Measurements from ENCODE around the gene TESMIN.

Gene TESMIN, protein sequence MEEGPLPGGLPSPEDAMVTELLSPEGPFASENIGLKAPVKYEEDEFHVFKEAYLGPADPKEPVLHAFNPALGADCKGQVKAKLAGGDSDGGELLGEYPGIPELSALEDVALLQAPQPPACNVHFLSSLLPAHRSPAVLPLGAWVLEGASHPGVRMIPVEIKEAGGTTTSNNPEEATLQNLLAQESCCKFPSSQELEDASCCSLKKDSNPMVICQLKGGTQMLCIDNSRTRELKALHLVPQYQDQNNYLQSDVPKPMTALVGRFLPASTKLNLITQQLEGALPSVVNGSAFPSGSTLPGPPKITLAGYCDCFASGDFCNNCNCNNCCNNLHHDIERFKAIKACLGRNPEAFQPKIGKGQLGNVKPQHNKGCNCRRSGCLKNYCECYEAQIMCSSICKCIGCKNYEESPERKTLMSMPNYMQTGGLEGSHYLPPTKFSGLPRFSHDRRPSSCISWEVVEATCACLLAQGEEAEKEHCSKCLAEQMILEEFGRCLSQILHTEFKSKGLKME

DNA sequence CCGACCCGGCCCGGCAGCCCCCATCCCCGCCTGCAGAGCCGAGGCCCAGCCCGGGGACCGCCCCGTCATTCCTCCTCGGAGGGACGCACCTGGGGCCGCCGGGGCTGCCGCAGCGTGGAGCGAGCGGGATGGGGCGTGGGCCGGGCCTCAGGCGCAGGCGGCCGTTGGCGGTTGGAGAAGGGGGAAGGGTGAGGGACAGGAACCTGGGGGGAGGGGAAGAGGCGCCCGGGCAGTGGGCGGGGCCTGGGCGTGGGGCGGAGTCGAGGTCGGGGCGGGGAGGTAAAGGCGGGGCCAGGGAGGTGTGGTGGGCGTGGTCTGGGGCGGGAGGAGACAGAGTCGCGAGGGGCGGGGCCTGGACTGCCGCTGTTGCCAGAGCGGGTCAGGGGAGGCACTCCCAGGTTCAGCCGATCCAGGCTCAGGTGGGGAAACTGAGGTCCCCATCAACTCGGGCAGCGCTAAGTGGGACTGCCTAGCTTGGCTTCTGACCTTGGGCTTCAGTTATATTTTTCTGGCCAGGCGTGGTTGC is at the start of gene TESMIN:
Gene TESMIN (minus strand): TSS at position 190 of the 526 bp plus-strand sequence. CDS start 860 bp downstream, outside the sequence.
- DNase-seq = peak; percentile 74 to 92 (median 90)

DNA sequence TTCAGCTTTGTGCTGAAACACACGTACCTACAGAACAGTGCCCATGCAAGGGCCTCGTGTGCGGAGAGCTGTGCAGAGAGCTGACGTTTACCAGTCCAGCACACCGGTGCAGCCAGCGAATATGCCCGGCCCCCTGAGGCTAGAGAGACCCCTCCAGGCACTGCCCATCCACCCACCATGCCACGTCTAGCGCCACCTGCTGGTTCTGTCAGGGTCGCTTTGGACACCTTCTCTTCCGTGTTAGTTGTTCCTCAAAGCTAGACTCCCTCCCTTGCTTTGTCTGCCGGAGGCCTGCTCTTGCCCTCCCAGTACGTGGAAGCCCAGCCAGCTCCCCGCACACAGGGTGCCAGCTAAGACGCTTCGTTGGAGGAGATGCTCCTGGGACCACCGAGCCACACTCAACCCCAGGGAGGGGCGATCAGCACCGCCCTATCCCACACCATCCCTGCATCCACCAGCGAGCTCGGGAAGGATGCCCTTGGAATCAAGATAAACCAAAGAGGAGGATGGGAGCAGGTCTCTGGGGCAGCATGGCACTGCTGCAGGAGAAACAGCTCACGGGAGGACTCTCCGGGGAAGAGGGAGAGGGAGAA is 47.0 kb upstream of the TESMIN start:
- peak in 2 of 4 experiments; percentile 9 to 30 for DNase-seq

DNA sequence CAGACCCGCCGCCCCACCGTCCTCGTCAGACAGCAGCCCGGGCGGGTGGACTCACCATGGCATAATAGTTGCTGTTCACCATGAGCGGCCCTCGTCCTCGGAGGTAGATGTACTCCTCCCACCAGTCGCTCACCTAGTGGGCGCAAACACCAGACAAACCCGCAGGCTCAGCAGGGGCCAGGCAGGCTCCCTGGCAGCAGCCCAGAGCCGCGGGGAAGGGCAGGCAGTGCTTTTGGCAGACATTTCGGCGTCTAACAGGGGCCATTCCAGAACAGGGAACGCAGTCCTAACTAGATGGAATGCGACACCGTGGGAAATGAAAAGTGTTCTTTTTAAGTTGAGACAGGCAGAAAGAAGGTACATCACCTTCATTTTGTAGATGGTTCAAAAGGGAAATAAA is 45.5 kb upstream of the TESMIN start:
- no peak for DNase-seq

DNA sequence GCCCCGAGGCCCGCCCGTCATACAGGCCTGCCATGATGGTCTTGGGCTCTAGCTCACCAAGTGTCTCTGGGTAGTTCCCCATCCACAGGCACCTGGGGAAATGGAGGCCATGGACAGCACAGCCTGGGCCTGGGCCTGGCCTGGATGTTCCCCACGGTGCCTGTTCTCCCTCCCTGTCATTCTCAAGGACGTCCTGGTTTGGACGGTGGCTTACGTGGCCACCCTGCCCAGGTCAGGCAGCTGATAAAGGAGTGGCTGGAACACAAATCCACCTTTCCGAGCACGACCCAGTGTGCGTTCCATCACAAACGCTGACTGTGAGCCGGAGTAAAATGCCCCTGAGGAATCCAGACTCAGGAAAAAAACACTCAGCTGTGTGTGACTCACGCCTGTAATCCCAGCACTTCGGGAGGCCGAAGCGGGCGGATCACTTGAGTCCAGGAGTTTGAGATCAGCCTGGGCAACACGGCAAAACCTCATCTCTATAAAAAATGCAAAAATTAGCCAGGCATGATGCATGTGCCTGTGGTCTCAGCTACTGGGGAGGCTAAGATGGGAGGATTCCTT is 41.2 kb upstream of the TESMIN start:
- DNase-seq = no peak

DNA sequence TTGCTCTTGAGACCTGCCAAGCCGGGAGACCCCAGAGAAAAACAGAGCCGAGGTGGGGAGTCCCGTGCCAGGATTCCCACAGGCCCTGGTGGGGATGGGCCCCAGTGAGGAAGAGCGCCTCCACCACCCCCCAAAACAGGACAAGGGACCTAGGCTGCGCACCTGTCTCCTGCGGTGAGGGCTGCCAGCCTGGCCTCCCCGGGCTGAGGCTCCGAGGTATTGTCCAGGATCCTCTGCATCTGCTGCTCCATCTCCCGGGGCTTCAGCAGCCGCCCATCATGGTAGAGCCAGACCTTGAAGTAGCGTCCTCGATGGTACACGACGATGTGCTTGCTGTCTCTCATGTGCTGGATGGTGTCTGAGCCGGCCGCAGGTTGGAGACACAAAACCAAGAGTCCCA is 33.3 kb upstream of the TESMIN start:
- no peak for DNase-seq

DNA sequence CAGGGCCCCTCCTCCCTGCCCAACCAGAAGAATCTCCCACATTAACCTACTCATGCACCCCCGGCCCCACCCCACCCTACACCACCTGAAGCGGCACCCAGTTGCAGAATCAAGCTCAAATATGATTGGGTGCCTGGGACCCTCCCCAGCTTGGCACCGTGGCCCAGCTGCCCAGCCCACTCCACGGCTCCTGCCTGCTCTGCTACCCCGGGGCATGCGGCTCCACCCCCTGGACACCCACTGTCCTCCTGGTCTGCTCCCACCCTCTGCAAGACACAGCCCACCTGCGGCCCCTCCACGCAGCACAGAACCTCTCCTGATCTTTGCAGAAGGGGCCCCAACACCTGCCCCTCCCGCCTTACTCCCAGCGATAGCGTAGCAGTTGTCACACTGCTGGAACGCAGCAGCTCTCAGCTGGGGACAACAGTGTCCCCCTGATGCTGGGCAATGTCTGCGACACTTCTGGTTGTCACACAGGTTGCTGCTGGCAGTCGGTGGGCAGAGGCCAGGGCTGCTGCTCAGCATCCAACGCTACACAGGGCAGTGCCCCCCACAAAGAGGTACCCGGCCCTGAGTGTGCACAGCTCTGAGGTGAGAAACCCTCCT is 32.0 kb upstream of the TESMIN start:
- DNase-seq = no peak

DNA sequence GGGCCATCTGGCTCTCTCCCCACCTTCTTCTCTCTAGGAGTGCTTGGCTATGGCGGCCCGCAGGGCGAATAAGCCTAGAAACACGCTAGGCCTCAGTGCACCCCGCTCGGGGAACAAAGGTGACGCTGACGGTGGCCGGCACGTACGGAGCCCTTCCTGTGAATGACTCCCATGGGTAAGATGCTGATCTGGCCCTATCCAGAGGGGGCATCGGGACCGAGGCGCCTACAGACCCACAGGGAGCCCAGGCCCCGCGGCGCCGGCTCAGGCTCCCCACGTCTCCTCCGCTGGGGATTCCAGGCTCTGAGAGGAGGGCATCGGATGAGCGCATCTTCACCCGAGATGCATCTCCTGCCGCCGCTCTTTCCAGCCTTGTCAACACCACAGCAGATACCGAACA is 31.4 kb upstream of the TESMIN start:
- no peak for DNase-seq

DNA sequence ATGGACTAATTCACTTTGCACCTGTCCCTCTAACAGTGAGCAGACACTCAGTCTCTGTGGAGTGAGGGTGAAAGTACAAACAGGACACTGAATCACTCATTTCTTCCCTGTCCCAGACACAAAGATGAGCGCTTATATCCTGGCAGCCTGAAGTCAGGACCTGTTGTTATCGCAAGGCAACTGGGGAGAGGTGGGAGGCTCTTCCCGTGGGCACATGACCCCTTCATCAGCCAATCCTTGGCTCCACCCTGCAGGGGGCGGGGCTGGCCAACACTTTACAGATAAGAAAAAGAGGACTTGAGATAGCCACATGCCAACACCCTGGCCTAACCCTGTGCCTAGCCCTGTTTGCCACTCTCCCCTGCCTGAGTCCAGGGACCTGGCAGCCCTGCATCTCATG is 29.5 kb upstream of the TESMIN start:
- no peak for DNase-seq

DNA sequence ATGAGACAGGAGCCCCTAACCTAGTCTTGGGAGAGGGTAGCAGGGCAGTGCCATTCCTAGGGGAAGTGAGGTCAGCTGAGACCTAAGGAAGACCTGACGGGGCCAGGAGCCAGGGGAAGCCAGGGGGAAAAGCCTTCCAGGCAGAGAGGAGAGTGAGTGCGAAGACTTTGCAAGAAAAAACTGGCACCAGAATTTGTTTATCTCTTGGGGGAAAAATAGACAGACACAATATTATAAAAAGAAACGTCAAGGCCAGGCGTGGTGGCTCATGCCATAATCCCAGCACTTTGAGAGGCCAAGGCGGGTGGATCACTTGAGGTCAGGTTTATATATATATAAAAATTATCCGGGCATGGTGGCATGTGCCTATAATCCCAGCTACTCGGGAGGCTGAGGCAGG is 26.9 kb upstream of the TESMIN start:
- no peak for DNase-seq

DNA sequence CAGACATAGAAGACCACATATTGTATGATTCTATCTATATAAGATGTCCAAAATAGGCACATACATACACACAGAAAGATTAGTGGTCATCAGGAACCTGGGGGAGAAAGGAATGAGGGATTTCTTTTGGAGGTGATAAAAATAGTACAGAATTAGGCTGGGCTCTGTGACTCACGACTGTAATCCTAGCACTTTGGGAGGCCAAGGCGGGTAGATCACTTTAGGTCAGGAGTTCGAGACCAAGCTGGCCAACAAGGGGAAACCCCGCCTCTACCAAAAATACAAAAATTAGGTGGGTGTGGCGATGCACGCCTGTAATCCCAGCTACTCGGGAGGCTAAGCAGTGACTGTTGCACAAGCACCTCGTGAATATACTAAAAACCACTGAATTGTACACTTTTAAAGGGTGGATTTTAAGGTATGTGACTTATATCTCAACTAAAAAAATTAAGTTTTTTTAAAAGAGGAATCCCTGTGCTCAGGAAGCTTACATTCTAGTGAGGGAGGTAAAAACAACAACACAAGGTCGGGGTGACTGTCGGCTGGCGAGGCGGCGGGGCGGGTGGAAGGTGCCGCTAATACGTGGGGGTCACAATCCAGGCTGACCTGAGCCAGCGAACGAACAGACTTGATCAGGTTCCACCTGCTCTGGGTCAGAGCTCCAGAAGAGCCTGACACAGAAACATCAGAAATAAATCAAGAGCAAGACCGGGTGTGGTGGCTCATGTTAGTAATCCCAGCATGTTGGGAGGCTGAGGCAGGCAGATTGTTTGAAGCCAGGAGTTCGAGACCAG is 25.3 kb upstream of the TESMIN start:
- DNase-seq = no peak

DNA sequence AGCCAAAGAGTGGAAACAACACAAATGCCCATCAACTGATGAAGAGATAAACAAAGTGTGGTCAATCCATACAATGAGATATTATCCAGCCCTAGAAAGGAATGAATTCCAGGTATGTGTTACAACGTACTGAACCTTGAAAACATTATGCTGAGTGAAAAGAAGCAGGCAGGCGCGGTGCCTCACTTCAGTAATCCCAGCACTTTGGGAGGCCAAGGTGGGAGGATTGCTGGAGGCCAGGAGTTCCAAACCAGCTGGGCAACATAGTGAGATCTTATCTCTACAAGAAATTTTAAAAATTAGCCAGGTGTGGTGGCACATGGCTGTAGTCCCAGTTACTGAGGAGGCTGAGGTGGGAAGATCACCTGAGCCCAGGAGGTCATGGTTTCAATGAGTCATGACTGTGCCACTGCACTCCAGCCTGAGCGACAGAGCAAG is 24.6 kb upstream of the TESMIN start:
- DNase-seq = no peak

DNA sequence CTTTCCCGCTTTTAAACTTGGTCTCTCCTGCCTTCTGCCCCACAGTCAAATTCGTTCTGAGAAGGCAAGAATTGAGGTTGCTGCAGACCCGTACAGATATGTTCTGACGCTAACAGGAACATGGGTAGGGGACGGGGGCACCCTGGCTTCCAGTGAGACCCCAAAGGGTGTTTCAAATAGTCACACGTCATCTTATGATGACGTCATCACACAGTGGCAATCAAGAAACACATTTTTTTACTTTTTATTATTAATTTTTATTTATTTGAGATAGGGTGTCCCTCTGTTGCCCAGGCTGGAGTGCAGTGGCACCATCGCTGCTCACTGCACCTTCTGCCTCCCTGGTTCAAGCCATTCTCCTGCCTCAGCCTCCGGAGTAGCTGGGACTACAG is 22.9 kb upstream of the TESMIN start:
- DNase-seq = no peak

DNA sequence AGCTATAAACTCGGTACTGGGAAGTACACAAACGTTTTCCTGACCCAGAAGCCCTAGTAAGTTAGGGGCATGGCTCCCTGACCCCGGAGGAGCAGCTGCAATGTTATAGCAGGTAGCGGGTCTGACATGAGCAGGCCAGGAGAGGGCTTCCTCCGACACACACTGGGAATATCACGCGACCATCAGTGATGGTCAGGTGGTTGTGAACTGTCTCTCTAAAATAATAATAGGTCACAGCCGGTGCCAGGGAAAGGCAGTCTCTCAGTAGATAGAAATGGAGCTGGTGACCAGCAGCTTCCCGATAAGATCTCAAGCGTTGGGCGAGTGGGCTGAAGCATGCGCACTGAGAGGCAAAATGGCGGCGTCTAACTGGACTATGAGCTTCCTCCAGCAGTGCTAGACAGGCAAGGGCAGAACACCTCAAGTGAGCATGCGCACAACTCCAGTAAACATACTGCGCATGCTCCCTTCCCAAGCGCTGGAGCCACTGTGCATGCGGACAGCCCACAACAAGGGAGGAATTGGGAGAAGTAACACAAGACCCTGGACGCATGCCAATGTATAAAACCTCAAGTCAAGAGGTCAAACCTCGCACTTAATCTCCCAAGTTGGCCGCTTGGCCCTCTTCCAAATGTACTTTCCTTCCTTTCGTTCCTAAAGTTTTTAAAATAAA is 22.3 kb upstream of the TESMIN start:
- DNase-seq = no peak

DNA sequence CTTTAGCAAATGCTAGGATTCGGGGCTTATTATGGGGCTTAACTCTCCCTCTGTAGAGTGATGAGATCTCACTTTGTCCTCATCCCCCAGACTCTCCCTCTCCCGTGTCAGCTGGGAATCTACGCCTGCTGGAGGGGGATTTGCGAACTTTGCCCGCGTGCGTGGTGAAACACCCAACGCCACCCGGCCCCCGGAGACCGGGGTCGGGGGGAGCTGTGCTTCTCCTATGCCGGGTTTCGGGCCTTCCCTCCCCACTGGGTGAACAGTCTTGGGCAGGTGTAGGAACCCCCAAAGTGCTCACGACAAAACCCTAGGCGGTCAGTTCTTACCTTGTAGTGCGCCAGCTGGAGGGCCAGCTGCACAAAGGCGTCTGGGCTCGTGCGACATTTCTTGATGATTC is 21.6 kb upstream of the TESMIN start:
- DNase-seq = no peak

DNA sequence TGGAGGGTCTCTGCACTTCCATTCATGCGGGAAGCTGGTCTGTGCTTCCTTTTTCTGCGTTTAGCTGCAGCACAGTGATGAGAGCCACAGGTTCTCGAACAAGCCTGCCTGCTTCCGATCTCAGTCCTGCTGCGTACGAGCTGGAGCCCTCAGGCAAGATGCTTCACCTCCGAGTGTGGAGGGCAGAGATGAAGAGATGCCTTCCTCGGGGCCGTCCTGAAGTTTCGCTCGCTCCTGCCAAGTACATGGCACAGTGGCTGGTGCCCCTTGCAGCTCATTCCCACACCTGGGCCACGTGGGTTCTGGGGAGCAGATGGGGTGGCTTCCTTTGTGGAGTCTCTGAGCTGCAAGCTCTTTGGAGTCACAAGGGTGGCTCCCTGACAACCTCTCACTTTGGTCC is 19.5 kb upstream of the TESMIN start:
- no peak for DNase-seq

DNA sequence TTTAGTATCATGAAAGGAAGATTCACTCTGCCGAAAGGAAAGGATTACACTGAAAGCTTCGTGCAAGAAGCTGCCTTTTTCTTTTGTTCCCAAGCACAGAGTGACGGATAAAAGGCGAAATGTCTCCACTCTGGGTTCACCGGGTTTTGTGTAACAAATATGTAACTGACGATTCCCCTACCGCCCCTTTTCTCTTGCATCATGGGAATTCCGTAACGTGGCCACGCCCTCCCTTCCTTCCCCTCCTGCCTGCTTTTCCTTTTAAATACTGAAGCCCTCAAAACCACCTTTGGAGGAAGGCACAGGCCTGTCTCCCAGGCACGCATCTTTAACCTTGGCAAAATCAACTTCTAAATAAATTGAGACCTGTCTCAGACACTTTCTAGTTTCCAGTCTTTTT is 16.4 kb upstream of the TESMIN start:
- no peak for DNase-seq

DNA sequence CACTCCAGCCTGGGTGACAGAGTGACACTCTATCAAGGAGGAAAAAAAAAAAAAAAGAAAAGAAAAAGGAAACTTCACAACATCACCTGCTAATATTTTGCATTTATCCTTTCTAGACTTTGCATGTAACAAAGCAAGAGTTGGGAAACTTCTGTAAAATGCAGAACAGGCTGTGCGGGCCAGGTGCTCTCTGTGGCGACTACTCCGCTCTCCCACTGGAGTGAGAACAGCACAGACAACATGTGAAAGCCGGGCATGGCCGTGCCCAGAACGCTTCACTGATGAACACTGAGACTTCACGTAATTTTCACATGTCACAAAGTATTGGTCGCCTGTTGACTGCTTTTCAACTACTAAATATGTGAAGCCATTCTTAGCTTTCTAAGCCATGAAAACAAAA is 15.5 kb upstream of the TESMIN start:
- DNase-seq = no peak

DNA sequence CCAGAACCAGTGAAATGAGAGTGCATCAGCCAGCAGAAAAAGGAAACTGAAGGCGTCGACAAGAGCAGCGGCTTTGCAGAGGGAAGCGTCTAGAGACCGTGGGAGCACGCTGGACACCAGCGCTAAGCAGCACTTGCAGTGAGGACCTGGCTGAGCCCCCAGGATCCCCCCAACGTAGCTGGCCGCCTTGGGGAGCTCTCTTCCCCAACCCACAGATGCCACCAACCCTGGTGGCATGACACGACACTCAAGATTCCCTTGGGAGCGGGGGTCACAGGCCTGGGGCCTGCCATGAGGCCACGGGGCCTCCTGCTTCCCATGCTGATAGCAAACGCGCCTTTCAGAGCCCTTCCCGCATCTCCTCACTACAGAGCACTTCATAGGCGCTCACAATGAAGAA is 13.4 kb upstream of the TESMIN start:
- DNase-seq = no peak

DNA sequence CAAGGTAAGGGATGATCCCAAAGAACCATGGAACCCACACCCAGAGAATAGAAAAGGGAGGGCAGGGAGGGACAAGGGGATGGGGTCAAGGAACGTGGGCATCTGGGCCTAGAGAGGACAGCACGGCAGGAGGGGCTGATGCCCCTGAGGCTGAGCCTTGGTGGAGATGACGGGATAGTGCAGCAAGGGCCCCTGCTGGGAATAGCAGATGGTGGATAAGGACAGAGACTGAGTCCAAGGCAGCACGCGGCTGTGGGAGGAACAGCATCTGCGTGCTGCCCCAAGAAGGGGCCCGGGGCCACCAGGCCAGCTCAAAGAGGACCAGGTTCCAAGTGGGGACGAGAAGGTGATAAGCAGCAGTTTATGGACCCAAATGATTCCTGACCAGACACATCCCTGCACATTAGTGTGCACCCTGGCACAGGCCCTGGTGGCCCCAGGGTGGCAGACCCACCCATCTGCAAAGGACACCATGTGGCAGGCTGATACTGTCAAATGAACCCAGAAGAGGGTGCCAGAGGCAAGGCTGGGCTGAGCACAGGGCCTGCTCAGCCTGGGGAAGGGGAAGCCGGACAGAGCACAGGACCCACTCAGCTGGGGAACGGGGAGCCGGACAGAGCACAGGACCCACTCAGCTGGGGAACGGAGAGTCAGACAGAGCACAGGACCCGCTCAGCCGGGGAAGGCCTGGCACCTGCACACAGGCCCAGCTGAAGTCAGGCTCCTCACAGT is 12.8 kb upstream of the TESMIN start:
- DNase-seq = no peak

DNA sequence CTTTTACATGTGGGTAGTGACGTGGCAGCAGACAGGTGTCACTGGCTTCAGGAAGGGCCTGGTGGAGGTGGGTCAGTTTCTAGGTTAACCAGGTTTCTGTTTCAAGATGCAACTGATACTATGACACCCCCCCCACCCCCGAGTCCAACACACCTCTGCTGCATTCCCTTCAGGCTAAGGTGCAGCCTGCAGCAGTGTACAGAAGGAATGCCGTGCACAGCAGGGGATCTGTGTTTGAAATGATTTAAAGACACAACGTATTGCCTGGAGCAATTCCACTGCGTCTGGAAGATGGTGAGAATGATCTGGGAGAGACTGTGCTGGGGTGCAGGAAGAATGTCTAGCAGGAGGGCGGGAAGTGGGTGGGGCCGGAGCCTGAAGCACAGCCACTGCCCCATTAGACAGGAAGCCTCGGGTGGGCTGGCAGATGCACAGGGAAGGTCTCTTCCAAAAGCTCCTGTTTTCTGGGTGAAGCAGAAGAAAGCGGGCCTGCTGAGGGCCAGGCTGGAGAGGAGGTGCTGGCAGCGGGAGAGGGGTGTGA is 11.9 kb upstream of the TESMIN start:
- DNase-seq = no peak

DNA sequence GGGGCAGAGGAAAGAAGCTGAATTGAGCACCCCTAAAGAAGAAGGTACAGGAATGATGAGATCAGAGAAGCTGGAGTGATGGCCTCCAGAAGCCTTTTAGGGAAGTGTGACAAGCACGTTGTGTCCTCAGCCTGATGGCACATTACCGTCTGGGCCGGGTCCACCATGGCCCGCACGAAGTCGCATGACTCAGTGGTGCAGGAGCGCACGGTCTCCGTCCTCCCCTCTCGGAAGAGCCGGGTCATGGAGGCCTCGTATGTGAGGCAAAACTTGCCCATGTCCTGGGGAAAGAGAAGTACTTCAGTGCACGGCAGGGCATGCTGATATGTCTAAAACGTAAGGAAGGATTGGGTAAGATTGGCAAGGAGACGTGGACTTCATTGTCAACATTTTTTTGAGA is 11.2 kb upstream of the TESMIN start:
- DNase-seq = no peak

All from activated naive CD4-positive, alpha-beta T cell (primary cell).